HL-60 (cell line): ENCODE data around the gene TBC1D7.

ENCODE experiments used
- CTCF ChIP-seq: IDR thresholded peaks from one replicate; pipeline ENCODE4 v1.5.1; 2011; ENCODE audit warnings: low read length, control low read depth, inconsistent platforms; ENCODE audit not compliant: insufficient read depth
- POLR2AphosphoS5 ChIP-seq: IDR thresholded peaks from 2 replicates; pipeline ENCODE4 v1.6.1; 2012; ENCODE audit warnings: low read depth

GRCh38 chr6:13334953-13335352 lies 6.6 kb upstream of the TBC1D7 start:
- no peak for TF ChIP-seq POLR2AphosphoS5
- TF ChIP-seq CTCF = no peak
